ENCODE results near the gene KIF5C. TPM values are rescaled to one million over a fixed set of nuclear protein-coding genes. Genes with fewer than 3 reads are reported as not detected.
A peak's percentile ranks its signal among the peaks of the same experiment; 100 is the strongest.

KIF5C gene
- total and polyA plus RNA-seq, 2 donors (not counting 1 experiment from before 2014, with no cell fraction given) = 0.09 to 0.17 TPM

GRCh38 chr2:149068225-149068995, 193.4 kb downstream of the KIF5C start:
- no peak for DNase-seq (ENCODE audit: low read depth in 2 of 2)
- no peak overlapping the region for H3K9ac ChIP-seq (ENCODE audit: insufficient read depth, low read length)
- H4K20me1 ChIP-seq (ENCODE audit: control insufficient read depth, extremely low read depth, insufficient read depth, low read length) = no peaks in the 10 kb centered on the region
- H3K27ac ChIP-seq (ENCODE audit: insufficient read depth, low read length) = no peak overlapping the region
- no peaks in the 10 kb centered on the region for H3K36me3 ChIP-seq (ENCODE audit: control insufficient read depth, insufficient read depth, low read length)
- no peaks in the 10 kb centered on the region for H3K79me2 ChIP-seq (ENCODE audit: control insufficient read depth, insufficient read depth, low read length)
- H3K4me2 ChIP-seq (ENCODE audit: extremely low read depth, insufficient read depth, low read length) = no peak overlapping the region
- H3K4me3 ChIP-seq (replicated peaks in 1 of 4; ENCODE audit: control extremely low read depth in 1 of 4, insufficient read depth in 1 of 4, low read depth in 3 of 4, low read length in 4 of 4) = no peak overlapping the region
- H3K27me3 ChIP-seq (ENCODE audit: control insufficient read depth, insufficient read depth, low read length) = no peaks in the 10 kb centered on the region
- no peak overlapping the region for H2AFZ ChIP-seq (ENCODE audit: low read length)
- no peaks in the 10 kb centered on the region for H3K4me1 ChIP-seq (ENCODE audit: control insufficient read depth, extremely low read depth, insufficient read depth, low read length)
- TF ChIP-seq EZH2 (IDR thresholded peaks at IDR 0.05; ENCODE audit: low read length, missing control alignments) = no peak
- no peak for TF ChIP-seq CTCF (conservative IDR thresholded peaks at IDR 0.05 in 1 of 2, IDR thresholded peaks at IDR 0.05 in 1 of 2; ENCODE audit: low read depth in 1 of 2, low read length in 2 of 2)
- H3K9me3 ChIP-seq (ENCODE audit: control insufficient read depth, insufficient read depth, low read depth, low read length) = no peaks in the 10 kb centered on the region

- peak overlapping the region; percentile 6 for H3K27ac ChIP-seq (ENCODE audit: insufficient read depth, low read length)
- no peaks in the 10 kb centered on the region for H4K20me1 ChIP-seq (ENCODE audit: control insufficient read depth, extremely low read depth, insufficient read depth, low read length)
- TF ChIP-seq CTCF (conservative IDR thresholded peaks at IDR 0.05 in 1 of 2, IDR thresholded peaks at IDR 0.05 in 1 of 2; ENCODE audit: low read depth in 1 of 2, low read length in 2 of 2) (no peak), EZH2 (IDR thresholded peaks at IDR 0.05; ENCODE audit: low read length, missing control alignments) (no peak)
- H3K4me1 ChIP-seq (ENCODE audit: control insufficient read depth, extremely low read depth, insufficient read depth, low read length) = no peaks in the 10 kb centered on the region
- H3K79me2 ChIP-seq (ENCODE audit: control insufficient read depth, insufficient read depth, low read length) = no peaks in the 10 kb centered on the region
- peak; percentile 78 to 91 for DNase-seq (ENCODE audit: low read depth in 2 of 2)
- no peak overlapping the region for H3K4me3 ChIP-seq (replicated peaks in 1 of 4; ENCODE audit: control extremely low read depth in 1 of 4, insufficient read depth in 1 of 4, low read depth in 3 of 4, low read length in 4 of 4)
- no peaks in the 10 kb centered on the region for H3K36me3 ChIP-seq (ENCODE audit: control insufficient read depth, insufficient read depth, low read length)
- H3K27me3 ChIP-seq (ENCODE audit: control insufficient read depth, insufficient read depth, low read length) = no peaks in the 10 kb centered on the region
- H3K4me2 ChIP-seq (ENCODE audit: extremely low read depth, insufficient read depth, low read length) = peak overlapping the region; percentile 55
- no peak overlapping the region for H2AFZ ChIP-seq (ENCODE audit: low read length)
- H3K9me3 ChIP-seq (ENCODE audit: control insufficient read depth, insufficient read depth, low read depth, low read length) = no peaks in the 10 kb centered on the region
- no peak overlapping the region for H3K9ac ChIP-seq (ENCODE audit: insufficient read depth, low read length)
Observed at GRCh38 chr2:149068996-149069888, 194.2 kb downstream of the KIF5C start.

GRCh38 chr2:149070681-149071320, 195.8 kb downstream of the KIF5C start:
- Histone ChIP-seq H3K27ac (ENCODE audit: insufficient read depth, low read length) (no peak overlapping the region), H3K4me2 (ENCODE audit: extremely low read depth, insufficient read depth, low read length) (no peak overlapping the region)
- TF ChIP-seq CTCF (conservative IDR thresholded peaks at IDR 0.05 in 1 of 2, IDR thresholded peaks at IDR 0.05 in 1 of 2; ENCODE audit: low read depth in 1 of 2, low read length in 2 of 2) (no peak), EZH2 (IDR thresholded peaks at IDR 0.05; ENCODE audit: low read length, missing control alignments) (no peak)

More at GRCh38 chr2:149070681-149071320, 195.8 kb downstream of the KIF5C start:
- Histone ChIP-seq H4K20me1 (ENCODE audit: control insufficient read depth, extremely low read depth, insufficient read depth, low read length) (no peaks in the 10 kb centered on the region), H3K9me3 (ENCODE audit: control insufficient read depth, insufficient read depth, low read depth, low read length) (no peaks in the 10 kb centered on the region), H3K4me3 (replicated peaks in 1 of 4; ENCODE audit: control extremely low read depth in 1 of 4, insufficient read depth in 1 of 4, low read depth in 3 of 4, low read length in 4 of 4) (no peak overlapping the region), H2AFZ (ENCODE audit: low read length) (no peak overlapping the region), H3K27me3 (ENCODE audit: control insufficient read depth, insufficient read depth, low read length) (no peaks in the 10 kb centered on the region), H3K9ac (ENCODE audit: insufficient read depth, low read length) (no peak overlapping the region), H3K36me3 (ENCODE audit: control insufficient read depth, insufficient read depth, low read length) (no peaks in the 10 kb centered on the region), H3K79me2 (ENCODE audit: control insufficient read depth, insufficient read depth, low read length) (no peaks in the 10 kb centered on the region), H3K4me1 (ENCODE audit: control insufficient read depth, extremely low read depth, insufficient read depth, low read length) (no peaks in the 10 kb centered on the region)
- DNase-seq (ENCODE audit: low read depth in 2 of 2) = no peak

Data from fibroblast of lung (primary cell).